ENCODE results near the gene RPS19BP1.

GRCh38 chr22:39547587-39547947 lies 15.0 kb upstream of the RPS19BP1 start:
- TF ChIP-seq YY1 (IDR thresholded peaks at IDR 0.05; ENCODE audit: insufficient read depth, insufficient read length) (no peak), SUZ12 (IDR thresholded peaks at IDR 0.05; ENCODE audit: extremely low read depth, insufficient read depth, insufficient read length) (no peak), ZNF274 (IDR thresholded peaks at IDR 0.05; ENCODE audit: low read depth, low read length) (no peak)
